ENCODE results near the gene KIF3C.

KIF3C gene

GRCh38 chr2:25881764-25882163 lies 100.5 kb downstream of the KIF3C start:
- DNase-seq (ENCODE audit: low read depth in 1 of 2, low spot score in 1 of 2) = no peak

- DNase-seq (ENCODE audit: low read depth in 1 of 2, low spot score in 1 of 2) = no peak
Measured at GRCh38 chr2:25879133-25879730, 103.1 kb downstream of the KIF3C start.

GRCh38 chr2:25878361-25879132 lies 103.8 kb downstream of the KIF3C start, which contains the start of gene ASXL2:
Gene ASXL2 (minus strand): TSS chr2:25878487. CDS start chr2:25878222, 265 bp downstream.
- peak; percentile 88 to 94 for DNase-seq (ENCODE audit: low read depth in 1 of 2, low spot score in 1 of 2)

- DNase-seq (ENCODE audit: low read depth in 1 of 2, low spot score in 1 of 2) = peak; percentile 13 to 45
Measured at GRCh38 chr2:25877431-25878360, 104.6 kb downstream of the KIF3C start.
